HEK293T (cell line): ENCODE results near the gene CADPS.

ENCODE experiments used
- BHLHE40 ChIP-seq: fragments of 450-650 bp; IDR thresholded peaks from 2 replicates; pipeline ENCODE4 v1.6.1; 2016; ENCODE audit warnings: mild to moderate bottlenecking, moderate library complexity, borderline replicate concordance
- FOXA1 ChIP-seq: fragments of 450-650 bp; IDR thresholded peaks from 2 replicates; pipeline ENCODE4 v1.6.1; 2016; ENCODE audit warnings: mild to moderate bottlenecking
- FOXK2 ChIP-seq: fragments of 450-650 bp; IDR thresholded peaks from 2 replicates; pipeline ENCODE4 v1.6.1; 2016; ENCODE audit warnings: mild to moderate bottlenecking
- FOXM1 ChIP-seq: fragments of 450-650 bp; IDR thresholded peaks from 2 replicates; pipeline ENCODE4 v1.6.1; 2017; ENCODE audit warnings: mild to moderate bottlenecking, borderline replicate concordance
- HDGF ChIP-seq: fragments of 450-650 bp; IDR thresholded peaks from 2 replicates; pipeline ENCODE4 v1.6.1; 2017; ENCODE audit warnings: antibody characterized with exemption, borderline replicate concordance
- L3MBTL2 ChIP-seq: fragments of 450-650 bp; conservative IDR thresholded peaks from 2 replicates; pipeline ENCODE4 v1.6.1; 2016; ENCODE audit warnings: mild to moderate bottlenecking
- LEF1 ChIP-seq: fragments of 450-650 bp; IDR thresholded peaks from 2 replicates; pipeline ENCODE4 v1.6.1; 2017; ENCODE audit warnings: mild to moderate bottlenecking, borderline replicate concordance
- NFRKB ChIP-seq: fragments of 450-650 bp; IDR thresholded peaks from 2 replicates; pipeline ENCODE4 v1.6.1; 2016; ENCODE audit warnings: mild to moderate bottlenecking, moderate library complexity
- PKNOX1 ChIP-seq: fragments of 450-650 bp; IDR thresholded peaks from 2 replicates; pipeline ENCODE4 v1.6.1; 2016
- SP1 ChIP-seq: fragments of 450-650 bp; IDR thresholded peaks from 2 replicates; pipeline ENCODE4 v1.6.1; 2017
- SUZ12 ChIP-seq: fragments of 450-650 bp; IDR thresholded peaks from 2 replicates; pipeline ENCODE4 v1.6.1; 2016; ENCODE audit warnings: mild to moderate bottlenecking

GRCh38 chr3:62403765-62404164 lies 471.5 kb downstream of the CADPS start:
- TF ChIP-seq NFRKB (no peak), FOXM1 (no peak), SUZ12 (no peak), FOXA1 (no peak), BHLHE40 (no peak), FOXK2 (no peak), LEF1 (no peak), SP1 (no peak), L3MBTL2 (no peak), PKNOX1 (no peak), HDGF (no peak)
